ENCODE data around the gene KRTDAP. TPM values are rescaled to one million over a fixed set of nuclear protein-coding genes. Genes with fewer than 3 reads are reported as not detected.

Gene KRTDAP
- total and polyA plus RNA-seq, 2 donors (not counting 3 experiments of a cell fraction or from before 2014, with no cell fraction given), result not detected

DNA sequence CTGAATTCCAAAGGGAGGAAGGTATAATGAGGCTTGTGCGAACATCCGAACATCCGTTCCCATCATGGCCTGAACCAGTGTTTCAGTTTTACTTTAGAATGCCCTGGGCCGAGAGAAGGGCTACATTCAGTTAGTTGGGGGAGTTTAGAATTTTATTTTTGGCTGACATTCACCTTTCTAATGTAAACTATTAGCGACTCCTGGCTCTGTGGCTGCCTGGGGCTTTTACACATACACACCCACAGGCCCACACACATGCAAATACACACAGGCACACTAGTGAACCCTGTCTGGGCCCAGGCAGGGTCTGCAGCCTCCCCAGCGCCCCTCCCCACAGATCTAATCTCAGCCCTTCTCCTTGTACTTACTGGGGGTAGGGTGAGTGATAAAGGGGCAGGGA, 49.0 kb upstream of the KRTDAP start:
- Histone ChIP-seq H3K27me3 (ENCODE audit: control insufficient read depth in 2 of 2, insufficient read depth in 2 of 2, low read length in 2 of 2) (peaks cover 2 to 3% of the 10 kb centered on the region in 2 experiments), H3K27ac (ENCODE audit: insufficient read depth, low read depth, low read length) (no peak overlapping the region), H3K9ac (replicated peaks; ENCODE audit: extremely low read depth, insufficient read depth, low read length) (no peak overlapping the region), H3K9me3 (replicated peaks; ENCODE audit: control insufficient read depth, insufficient read depth, low read length) (no peaks in the 10 kb centered on the region), H2AFZ (ENCODE audit: low read depth, low read length) (no peak overlapping the region), H3K4me3 (replicated peaks in 1 of 3; ENCODE audit: insufficient read depth in 1 of 3, low read depth in 1 of 3, low read length in 3 of 3) (no peak overlapping the region), H3K36me3 (ENCODE audit: control insufficient read depth in 2 of 2, extremely low read depth in 1 of 2, insufficient read depth in 2 of 2, low read length in 2 of 2) (no peaks in the 10 kb centered on the region), H3K4me2 (ENCODE audit: insufficient read depth, low read length) (no peak overlapping the region), H3K9me1 (replicated peaks; ENCODE audit: control insufficient read depth, extremely low read depth, insufficient read depth, low read length) (no peaks in the 10 kb centered on the region), H3K4me1 (ENCODE audit: control insufficient read depth, extremely low read depth, insufficient read depth, low read length) (peaks cover under 1% of the 10 kb centered on the region), H3K79me2 (ENCODE audit: control insufficient read depth, insufficient read depth, low read length) (no peaks in the 10 kb centered on the region), H4K20me1 (replicated peaks; ENCODE audit: control insufficient read depth, extremely low read depth, insufficient read depth, low read length) (no peaks in the 10 kb centered on the region)
- dilution Hi-C loops (cut with MboI; ENCODE audit: extremely low pct_ligation_motif_present, low sequenced_read_pairs), result no loop called here
- FAIRE-seq (no peak), DNase-seq (ENCODE audit: low read depth, low spot score) (no peak)
- intact Hi-C loops (cut with micrococcal nuclease), result no loop called here
- ChIA-PET CTCF (interaction anchor here (1.2 kb wide), 1 partner anchor 13 kb away, joined by 3 read pairs; no protein-coding TSS in a partner anchor), POLR2A (no interaction called here)
- TF ChIP-seq POLR2A (IDR thresholded peaks at IDR 0.05; ENCODE audit: low read depth, low read length), result no peak
- TF ChIP-seq JUN (IDR thresholded peaks at IDR 0.05; ENCODE audit: borderline replicate concordance, insufficient read depth, insufficient read length, low read depth), result no peak
- TF ChIP-seq EZH2 (IDR thresholded peaks at IDR 0.05; ENCODE audit: borderline replicate concordance, low read depth, low read length, severe bottlenecking), result no peak
- no peak for TF ChIP-seq POLR2AphosphoS5 (IDR thresholded peaks at IDR 0.05; ENCODE audit: insufficient read depth, low read depth, low read length)
- TF ChIP-seq GATA2 (IDR thresholded peaks at IDR 0.05; ENCODE audit: insufficient read depth, insufficient read length, low read depth, low read length), result no peak
- no peak for TF ChIP-seq MYC (IDR thresholded peaks at IDR 0.05; ENCODE audit: low read depth, low read length)
- no peak for TF ChIP-seq MAX (IDR thresholded peaks at IDR 0.05; ENCODE audit: insufficient read depth, insufficient read length)
- TF ChIP-seq, protein P1, sequence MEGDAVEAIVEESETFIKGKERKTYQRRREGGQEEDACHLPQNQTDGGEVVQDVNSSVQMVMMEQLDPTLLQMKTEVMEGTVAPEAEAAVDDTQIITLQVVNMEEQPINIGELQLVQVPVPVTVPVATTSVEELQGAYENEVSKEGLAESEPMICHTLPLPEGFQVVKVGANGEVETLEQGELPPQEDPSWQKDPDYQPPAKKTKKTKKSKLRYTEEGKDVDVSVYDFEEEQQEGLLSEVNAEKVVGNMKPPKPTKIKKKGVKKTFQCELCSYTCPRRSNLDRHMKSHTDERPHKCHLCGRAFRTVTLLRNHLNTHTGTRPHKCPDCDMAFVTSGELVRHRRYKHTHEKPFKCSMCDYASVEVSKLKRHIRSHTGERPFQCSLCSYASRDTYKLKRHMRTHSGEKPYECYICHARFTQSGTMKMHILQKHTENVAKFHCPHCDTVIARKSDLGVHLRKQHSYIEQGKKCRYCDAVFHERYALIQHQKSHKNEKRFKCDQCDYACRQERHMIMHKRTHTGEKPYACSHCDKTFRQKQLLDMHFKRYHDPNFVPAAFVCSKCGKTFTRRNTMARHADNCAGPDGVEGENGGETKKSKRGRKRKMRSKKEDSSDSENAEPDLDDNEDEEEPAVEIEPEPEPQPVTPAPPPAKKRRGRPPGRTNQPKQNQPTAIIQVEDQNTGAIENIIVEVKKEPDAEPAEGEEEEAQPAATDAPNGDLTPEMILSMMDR (IDR thresholded peaks at IDR 0.05; ENCODE audit: extremely low read depth in 1 of 2, insufficient read depth in 1 of 2, low read depth in 1 of 2, low read length in 2 of 2), result no peak
- no peak for TF ChIP-seq FOS (IDR thresholded peaks at IDR 0.05; ENCODE audit: borderline replicate concordance, insufficient read depth, low read length)
- BruUV-seq (replicated peaks), result no TSS peak
